Suprapubic skin (tissue), 4 donors: Measurements from ENCODE around the gene GAB1.

ENCODE experiments used
- POLR2A ChIP-seq, 2 donors: fragments of 450-650 bp; IDR thresholded peaks; one replicate each; pipeline ENCODE4 v1.6.1; 2017; ENCODE audit warnings: antibody characterized with exemption in 2 of 2, mild to moderate bottlenecking in 2 of 2, moderate library complexity in 2 of 2
- POLR2AphosphoS5 ChIP-seq, 3 donors: sonication (generic); formaldehyde crosslinking; IDR thresholded peaks; one replicate each; pipeline ENCODE4 v1.6.1; 2017; ENCODE audit warnings: antibody characterized with exemption in 3 of 3

DNA sequence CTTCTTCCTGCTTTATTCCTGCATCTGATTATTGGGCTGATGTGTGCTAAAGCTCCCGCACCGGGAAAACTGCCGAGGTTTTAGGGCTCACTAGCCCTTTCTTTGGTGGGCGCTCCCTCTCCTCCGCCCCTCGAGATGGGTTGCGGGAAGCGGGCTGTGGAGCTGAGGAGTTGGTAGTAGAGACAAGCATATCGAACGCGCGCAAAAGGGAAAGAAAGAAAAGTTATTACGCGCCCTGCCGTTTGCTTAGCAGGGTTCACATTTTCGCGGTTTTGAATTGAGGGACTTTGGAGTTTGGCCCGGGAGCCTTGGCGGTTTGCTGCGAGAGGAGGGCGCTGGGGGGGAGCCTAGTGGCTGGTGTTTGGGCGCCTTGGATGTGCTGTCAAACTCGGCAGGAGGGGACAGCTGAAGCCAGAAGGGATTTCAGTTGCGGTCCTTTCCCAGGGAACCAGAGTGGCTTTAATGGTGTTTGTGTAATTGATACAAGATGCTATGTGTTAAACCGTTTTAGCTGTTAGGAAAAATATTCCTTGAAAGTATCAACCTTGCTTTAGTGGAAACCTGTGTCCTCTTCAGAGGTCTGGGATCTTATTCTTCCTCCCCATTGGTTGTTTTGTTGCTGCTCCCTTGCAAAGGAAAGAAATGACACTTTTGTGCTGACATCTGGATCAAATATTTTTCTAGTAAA is 1.1 kb downstream of the GAB1 start:
- TF ChIP-seq POLR2A (IDR thresholded peaks at IDR 0.05) (no peak), POLR2AphosphoS5 (IDR thresholded peaks at IDR 0.05) (no peak)
